SU-DHL-6 (cell line): ENCODE measurements around the gene KCP.

ENCODE experiments used
- H2AFZ ChIP-seq: fragments of 200-600 bp; sonication (generic); 2 replicates; pipeline ENCODE4 v1.6.1; 2014; ENCODE audit warnings: low read depth, mild to moderate bottlenecking, moderate library complexity, mixed read lengths, antibody characterized with exemption, low read length; ENCODE audit not compliant: severe bottlenecking
- H3F3A ChIP-seq: fragments of 200-600 bp; shearing (Covaris generic); 2 replicates; pipeline ENCODE4 v1.6.0; 2016; ENCODE audit warnings: antibody characterized with exemption, mild to moderate bottlenecking; ENCODE audit not compliant: insufficient read depth
- H3K27ac ChIP-seq: fragments of 200-600 bp; sonication (generic); 2 replicates; pipeline ENCODE4 v1.5.1; 2016; ENCODE audit warnings: low read depth, mild to moderate bottlenecking, low read length, moderate library complexity, mixed read lengths
- H3K27me3 ChIP-seq: fragments of 200-600 bp; sonication (generic), shearing (Covaris generic); 2 replicates; pipeline ENCODE4 v1.6.0; 2014; ENCODE audit warnings: mild to moderate bottlenecking, low read length
- H3K36me3 ChIP-seq: fragments of 200-600 bp; sonication (generic); 2 replicates; pipeline ENCODE4 v1.6.1; 2014; ENCODE audit warnings: mild to moderate bottlenecking, low read length, mixed read lengths
- H3K4me2 ChIP-seq: fragments of 300-600, 200-600 bp; shearing (Covaris generic), sonication (generic); 2 replicates; pipeline ENCODE4 v1.6.0; 2014; ENCODE audit warnings: low read length, low read depth, mild to moderate bottlenecking; ENCODE audit not compliant: poor library complexity, severe bottlenecking
- H3K4me3 ChIP-seq: fragments of 200-600 bp; sonication (generic); 2 replicates; pipeline ENCODE4 v1.5.1; 2014; ENCODE audit warnings: antibody characterized with exemption, low read length, mild to moderate bottlenecking, mixed read lengths; ENCODE audit not compliant: insufficient read depth, poor library complexity, severe bottlenecking
- H3K79me2 ChIP-seq: fragments of 200-600 bp; sonication (generic); 2 replicates; pipeline ENCODE4 v1.6.1; 2014; ENCODE audit warnings: mild to moderate bottlenecking, low read length, moderate library complexity; ENCODE audit not compliant: insufficient read depth
- H3K9ac ChIP-seq: fragments of 200-600 bp; sonication (generic); 2 replicates; pipeline ENCODE4 v1.7.0; 2014; ENCODE audit warnings: mild to moderate bottlenecking, low read length
- H3K9me2 ChIP-seq: fragments of 200-600 bp; sonication (generic); replicated peaks from 2 replicates; pipeline ENCODE4 v1.6.1; 2014; ENCODE audit warnings: low read length; ENCODE audit not compliant: insufficient read depth
- H3K9me3 ChIP-seq: fragments of 200-600 bp; sonication (generic); 2 replicates; pipeline ENCODE4 v1.6.1; 2014; ENCODE audit warnings: low read length, mixed read lengths; ENCODE audit not compliant: insufficient read depth
- H4K20me1 ChIP-seq: fragments of 200-600 bp; sonication (generic); 2 replicates; pipeline ENCODE4 v1.6.1; 2014; ENCODE audit warnings: low read depth, mild to moderate bottlenecking, antibody characterized with exemption, low read length, moderate library complexity, mixed read lengths
- CTCF ChIP-seq: fragments of 200-600 bp; sonication (generic); IDR thresholded peaks from one replicate; pipeline ENCODE4 v1.5.1; 2017; ENCODE audit warnings: antibody characterized with exemption, mild to moderate bottlenecking, low read length, moderate library complexity; ENCODE audit not compliant: insufficient read depth, poor library complexity, severe bottlenecking
- EZH2phosphoT487 ChIP-seq: fragments of 200-600 bp; sonication (generic), shearing (Covaris generic); conservative IDR thresholded peaks from 2 replicates; pipeline ENCODE4 v1.6.1; 2018; ENCODE audit warnings: mild to moderate bottlenecking, antibody characterized with exemption, low read length, moderate library complexity, mixed read lengths

Gene KCP

GRCh38 chr7:128915841-128916642 is 5.5 kb upstream of the KCP start:
- TF ChIP-seq EZH2phosphoT487: no peak
- no peak for TF ChIP-seq CTCF
- H3K27me3 ChIP-seq: no peaks in the 10 kb centered on the region
- no peaks in the 10 kb centered on the region for H3K9me3 ChIP-seq
- H2AFZ ChIP-seq: no peak overlapping the region
- H3K9ac ChIP-seq: no peak overlapping the region
- no peak overlapping the region for H3K4me2 ChIP-seq
- H3K4me3 ChIP-seq: no peak overlapping the region
- H3K79me2 ChIP-seq: no peaks in the 10 kb centered on the region
- no peaks in the 10 kb centered on the region for H3F3A ChIP-seq
- H3K27ac ChIP-seq: no peak overlapping the region
- H3K9me2 ChIP-seq: no peaks in the 10 kb centered on the region
- no peaks in the 10 kb centered on the region for H4K20me1 ChIP-seq
- H3K36me3 ChIP-seq: no peaks in the 10 kb centered on the region

- Histone ChIP-seq H2AFZ (no peak overlapping the region), H3K27ac (no peak overlapping the region), H3F3A (no peaks in the 10 kb centered on the region), H3K9me3 (no peaks in the 10 kb centered on the region), H3K4me3 (no peak overlapping the region), H4K20me1 (no peaks in the 10 kb centered on the region), H3K36me3 (no peaks in the 10 kb centered on the region), H3K79me2 (no peaks in the 10 kb centered on the region), H3K9me2 (no peaks in the 10 kb centered on the region), H3K27me3 (no peaks in the 10 kb centered on the region), H3K9ac (no peak overlapping the region), H3K4me2 (no peak overlapping the region)
- TF ChIP-seq EZH2phosphoT487 (no peak), CTCF (no peak)
These were observed 4.8 kb upstream of the KCP start for GRCh38 chr7:128915271-128915819.

- H3K4me2 ChIP-seq: no peak overlapping the region
These were observed 4.2 kb upstream of the KCP start for GRCh38 chr7:128914566-128915151.

More at GRCh38 chr7:128914566-128915151, 4.2 kb upstream of the KCP start:
- no peak for TF ChIP-seq EZH2phosphoT487
- no peaks in the 10 kb centered on the region for H3K9me2 ChIP-seq
- H3F3A ChIP-seq: no peaks in the 10 kb centered on the region
- H3K9me3 ChIP-seq: no peaks in the 10 kb centered on the region
- no peaks in the 10 kb centered on the region for H3K36me3 ChIP-seq
- no peaks in the 10 kb centered on the region for H3K27me3 ChIP-seq
- H3K9ac ChIP-seq: no peak overlapping the region
- no peaks in the 10 kb centered on the region for H3K79me2 ChIP-seq
- no peak overlapping the region for H2AFZ ChIP-seq
- H3K4me3 ChIP-seq: no peak overlapping the region
- no peak overlapping the region for H3K27ac ChIP-seq
- no peaks in the 10 kb centered on the region for H4K20me1 ChIP-seq
